Mesendoderm (in vitro differentiated cells): ENCODE results near the gene SUCLA2.

Source experiments
- DNase-seq: peaks from one replicate; pipeline ENCODE4 v3.0.0; 2013
- H2AK5ac ChIP-seq: 2 replicates; pipeline ENCODE4 v1.6.1; 2013; ENCODE audit warnings: low read length, inconsistent platforms
- H2BK120ac ChIP-seq: 2 replicates; pipeline ENCODE4 v1.6.1; 2013; ENCODE audit warnings: low read depth, mild to moderate bottlenecking, low read length, moderate library complexity, mixed read lengths
- H2BK15ac ChIP-seq: replicated peaks from 2 replicates; pipeline ENCODE4 v1.6.1; 2013; ENCODE audit warnings: low read depth, mild to moderate bottlenecking, moderate library complexity
- H2BK5ac ChIP-seq: 2 replicates; pipeline ENCODE4 v1.6.1; 2013; ENCODE audit warnings: low read length, inconsistent platforms
- H3K18ac ChIP-seq: 2 replicates; pipeline ENCODE4 v1.6.1; 2013; ENCODE audit warnings: mild to moderate bottlenecking, low read length, mixed read lengths
- H3K23ac ChIP-seq: one replicate; pipeline ENCODE4 v1.6.1; 2013; ENCODE audit warnings: low read length
- H3K27ac ChIP-seq: 2 replicates; pipeline ENCODE4 v1.5.1; 2013; ENCODE audit warnings: low read depth, mild to moderate bottlenecking, inconsistent platforms, low read length, moderate library complexity
- H3K27me3 ChIP-seq: 2 replicates; pipeline ENCODE4 v1.6.1; 2013; ENCODE audit warnings: low read length, control low read depth, mild to moderate bottlenecking, inconsistent platforms; ENCODE audit not compliant: insufficient read depth, poor library complexity
- H3K36me3 ChIP-seq: 2 replicates; pipeline ENCODE4 v1.6.1; 2013; ENCODE audit warnings: low read length, inconsistent platforms; ENCODE audit not compliant: control insufficient read depth, insufficient read depth
- H3K4ac ChIP-seq: one replicate; pipeline ENCODE4 v1.6.1; 2013; ENCODE audit warnings: low read depth, mild to moderate bottlenecking, low read length, moderate library complexity
- H3K4me1 ChIP-seq: 2 replicates; pipeline ENCODE4 v1.6.1; 2013; ENCODE audit warnings: low read depth, low read length, inconsistent platforms; ENCODE audit not compliant: control insufficient read depth
- H3K4me2 ChIP-seq: 2 replicates; pipeline ENCODE4 v1.6.1; 2013; ENCODE audit warnings: low read length
- H3K4me3 ChIP-seq: 2 replicates; pipeline ENCODE4 v1.5.1; 2013; ENCODE audit warnings: mild to moderate bottlenecking, low read length
- H3K56ac ChIP-seq: one replicate; pipeline ENCODE4 v1.6.1; 2013; ENCODE audit warnings: low read length
- H3K79me1 ChIP-seq: 2 replicates; pipeline ENCODE4 v1.6.1; 2013; ENCODE audit warnings: low read length, inconsistent platforms
- H3K79me2 ChIP-seq: 2 replicates; pipeline ENCODE4 v1.6.1; 2013; ENCODE audit warnings: mild to moderate bottlenecking, low read length; ENCODE audit not compliant: control insufficient read depth, insufficient read depth
- H3K9ac ChIP-seq: 2 replicates; pipeline ENCODE4 v1.6.1; 2013; ENCODE audit warnings: low read length, inconsistent platforms
- H4K5ac ChIP-seq: one replicate; pipeline ENCODE4 v1.6.1; 2013; ENCODE audit warnings: low read length
- H4K8ac ChIP-seq: one replicate; pipeline ENCODE4 v1.6.1; 2013; ENCODE audit warnings: low read depth, mild to moderate bottlenecking, control low read depth, low read length, moderate library complexity
- WGBS: extraction: QIAGEN DNeasy Blood & Tissue Kit; methylation state at CpG from one replicate; pipeline ENCODE4 v1.1.7; 2013; ENCODE audit warnings: low lambda C conversion rate, missing lambda C conversion rate; ENCODE audit not compliant: insufficient coverage; ENCODE audit errors: extremely low coverage; 5-methylcytosine and 5-hydroxymethylcytosine counted together

SUCLA2 gene

GRCh38 chr13:48040049-48040448, 39.0 kb upstream of the SUCLA2 start:
- Histone ChIP-seq H2AK5ac (no peak overlapping the region), H3K4me1 (peaks cover 6% of the 10 kb centered on the region), H3K23ac (no peak overlapping the region), H3K36me3 (peaks cover 4% of the 10 kb centered on the region), H3K27ac (peak overlapping the region; percentile 44), H3K4ac (no peak overlapping the region), H4K5ac (no peak overlapping the region), H3K9ac (no peak overlapping the region), H3K79me2 (peaks cover 12% of the 10 kb centered on the region), H2BK120ac (no peak overlapping the region), H3K4me3 (no peak overlapping the region), H3K56ac (no peak overlapping the region), H3K18ac (no peak overlapping the region), H2BK5ac (no peak overlapping the region), H2BK15ac (no peak overlapping the region), H3K4me2 (no peak overlapping the region), H3K27me3 (no peaks in the 10 kb centered on the region), H4K8ac (no peak overlapping the region), H3K79me1 (peaks cover 4% of the 10 kb centered on the region)
- DNase-seq, result no peak

GRCh38 chr13:48038761-48039160, 37.7 kb upstream of the SUCLA2 start:
- Histone ChIP-seq H2BK120ac (no peak overlapping the region), H3K4me2 (peak overlapping the region; percentile 3), H3K4ac (no peak overlapping the region), H3K27me3 (no peaks in the 10 kb centered on the region), H4K5ac (no peak overlapping the region), H3K36me3 (peaks cover 4% of the 10 kb centered on the region), H3K79me2 (peaks cover 12% of the 10 kb centered on the region), H2BK5ac (peak overlapping the region; percentile 1), H3K23ac (no peak overlapping the region), H3K4me3 (no peak overlapping the region), H3K9ac (peak overlapping the region; percentile 26), H2AK5ac (no peak overlapping the region), H3K56ac (peak overlapping the region; percentile 52), H3K79me1 (peaks cover 4% of the 10 kb centered on the region), H3K4me1 (peaks cover 6% of the 10 kb centered on the region), H3K18ac (peak overlapping the region; percentile 1), H2BK15ac (no peak overlapping the region), H4K8ac (no peak overlapping the region), H3K27ac (peak overlapping the region; percentile 87)
- peak; percentile 88 for DNase-seq
- no CpG with 5 or more reads among the region's 1 CpG for WGBS

GRCh38 chr13:48037346-48038173, 36.5 kb upstream of the SUCLA2 start, which contains the start of gene NUDT15:
TSS of gene NUDT15 (plus strand) at chr13:48037726. CDS start at chr13:48037747, 21 bp downstream.
- no peaks in the 10 kb centered on the region for H3K27me3 ChIP-seq
- H2BK120ac ChIP-seq, result no peak within 1 kb of the TSS
- peak within 1 kb of the TSS; percentile 73 for H3K4ac ChIP-seq
- peak within 1 kb of the TSS; percentile 94 for H3K56ac ChIP-seq
- H3K9ac ChIP-seq, result peak within 1 kb of the TSS; percentile 84
- no peak within 1 kb of the TSS for H4K5ac ChIP-seq
- H3K79me2 ChIP-seq, result peaks cover 12% of the 10 kb centered on the region
- peak within 1 kb of the TSS; percentile 68 for H3K4me2 ChIP-seq
- H2BK5ac ChIP-seq, result peak within 1 kb of the TSS; percentile 82
- H3K79me1 ChIP-seq, result peaks cover 4% of the 10 kb centered on the region
- H4K8ac ChIP-seq, result no peak within 1 kb of the TSS
- H3K18ac ChIP-seq, result peak within 1 kb of the TSS; percentile 4
- peak within 1 kb of the TSS; percentile 93 for H3K27ac ChIP-seq
- no CpG with 5 or more reads among the region's 82 CpGs for whole genome bisulfite sequencing
- no peak within 1 kb of the TSS for H2BK15ac ChIP-seq
- peak; percentile 98 for DNase-seq
- H3K4me3 ChIP-seq, result peak within 1 kb of the TSS; percentile 66
- H3K36me3 ChIP-seq, result peaks cover 4% of the 10 kb centered on the region
- no peak within 1 kb of the TSS for H3K23ac ChIP-seq
- peak within 1 kb of the TSS; percentile 66 for H2AK5ac ChIP-seq
- peaks cover 6% of the 10 kb centered on the region for H3K4me1 ChIP-seq

- Histone ChIP-seq H2BK5ac (no peak overlapping the region), H3K4me3 (no peak overlapping the region), H3K4ac (no peak overlapping the region), H3K4me2 (no peak overlapping the region), H2AK5ac (no peak overlapping the region), H4K5ac (no peak overlapping the region), H2BK120ac (no peak overlapping the region), H3K79me1 (no peaks in the 10 kb centered on the region), H2BK15ac (no peak overlapping the region), H3K9ac (no peak overlapping the region), H3K56ac (no peak overlapping the region), H3K36me3 (no peaks in the 10 kb centered on the region), H3K4me1 (no peaks in the 10 kb centered on the region), H3K23ac (no peak overlapping the region), H3K18ac (no peak overlapping the region), H4K8ac (no peak overlapping the region), H3K27ac (no peak overlapping the region), H3K79me2 (no peaks in the 10 kb centered on the region), H3K27me3 (no peaks in the 10 kb centered on the region)
- WGBS, result no CpG with 5 or more reads among the region's 2 CpGs
- no peak for DNase-seq
Observed at GRCh38 chr13:48029859-48030258, 28.8 kb upstream of the SUCLA2 start.

GRCh38 chr13:48028066-48028465, 27.0 kb upstream of the SUCLA2 start:
- H3K79me2 ChIP-seq, result no peaks in the 10 kb centered on the region
- H3K4ac ChIP-seq, result no peak overlapping the region
- no peak overlapping the region for H3K4me2 ChIP-seq
- H3K4me1 ChIP-seq, result no peaks in the 10 kb centered on the region
- H3K9ac ChIP-seq, result no peak overlapping the region
- H3K79me1 ChIP-seq, result no peaks in the 10 kb centered on the region
- H4K5ac ChIP-seq, result no peak overlapping the region
- no peak overlapping the region for H3K4me3 ChIP-seq
- no peak for DNase-seq
- H3K23ac ChIP-seq, result no peak overlapping the region
- H4K8ac ChIP-seq, result no peak overlapping the region
- no peak overlapping the region for H2BK120ac ChIP-seq
- no peak overlapping the region for H2AK5ac ChIP-seq
- no peak overlapping the region for H2BK5ac ChIP-seq
- no peaks in the 10 kb centered on the region for H3K36me3 ChIP-seq
- H3K18ac ChIP-seq, result no peak overlapping the region
- H2BK15ac ChIP-seq, result no peak overlapping the region
- H3K27ac ChIP-seq, result no peak overlapping the region
- no peak overlapping the region for H3K56ac ChIP-seq
- no peaks in the 10 kb centered on the region for H3K27me3 ChIP-seq

GRCh38 chr13:48019796-48020195, 18.7 kb upstream of the SUCLA2 start:
- H3K4me2 ChIP-seq, result no peak overlapping the region
- H3K79me2 ChIP-seq, result no peaks in the 10 kb centered on the region
- no peak overlapping the region for H2AK5ac ChIP-seq
- no peak overlapping the region for H2BK15ac ChIP-seq
- H3K4me3 ChIP-seq, result no peak overlapping the region
- H3K79me1 ChIP-seq, result no peaks in the 10 kb centered on the region
- no peak overlapping the region for H2BK5ac ChIP-seq
- no peak overlapping the region for H4K8ac ChIP-seq
- no peak overlapping the region for H2BK120ac ChIP-seq
- H3K9ac ChIP-seq, result no peak overlapping the region
- no CpG with 5 or more reads among the region's 1 CpG for whole genome bisulfite sequencing
- H3K4me1 ChIP-seq, result no peaks in the 10 kb centered on the region
- H3K23ac ChIP-seq, result no peak overlapping the region
- H3K4ac ChIP-seq, result no peak overlapping the region
- no peak overlapping the region for H3K56ac ChIP-seq
- no peak overlapping the region for H3K27ac ChIP-seq
- H3K36me3 ChIP-seq, result no peaks in the 10 kb centered on the region
- H4K5ac ChIP-seq, result no peak overlapping the region
- no peak for DNase-seq
- no peak overlapping the region for H3K18ac ChIP-seq
- no peaks in the 10 kb centered on the region for H3K27me3 ChIP-seq
